ENCODE measurements around the gene COL15A1.

DNA sequence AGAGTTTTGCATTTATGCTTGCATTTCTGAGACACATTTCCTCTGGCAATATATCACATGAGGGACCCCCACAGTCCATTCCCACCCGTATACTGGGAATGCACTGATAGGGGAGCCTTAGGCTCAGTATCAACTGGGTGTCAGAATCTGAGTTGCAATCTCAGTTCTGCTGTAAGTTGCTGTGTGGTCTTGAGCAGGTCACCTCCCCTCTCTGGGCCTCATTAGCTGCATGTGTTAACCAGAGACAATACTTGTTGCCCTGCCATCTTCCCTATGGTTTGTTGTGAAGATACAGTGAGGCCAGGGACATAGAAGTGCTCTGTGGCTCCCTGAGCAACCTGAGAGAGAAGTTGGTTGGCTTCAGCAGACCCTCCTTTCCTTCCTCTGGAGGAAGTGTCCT, 105.5 kb downstream of the COL15A1 start:
- TF ChIP-seq CTCF (conservative IDR thresholded peaks at IDR 0.05 in 1 of 2, IDR thresholded peaks at IDR 0.05 in 1 of 2; ENCODE audit: extremely low read depth in 1 of 2, insufficient read depth in 1 of 2, low read depth in 1 of 2, low read length in 2 of 2): no peak
- no peak for TF ChIP-seq EZH2 (IDR thresholded peaks at IDR 0.05; ENCODE audit: borderline replicate concordance, low read length)
